NCI-H2081 (cell line): ENCODE results near the gene TSC22D2.
"Not testable (repeated sequence)": the region's sequence is repeated elsewhere in the genome, so short reads cannot be mapped to it uniquely, and the experiment has no call there.

ENCODE experiments used
- DNase-seq, 2 experiments: peaks; one replicate each; lab custom pipeline; 2025; lab: John Stamatoyannopoulos, UW

Gene TSC22D2

DNA sequence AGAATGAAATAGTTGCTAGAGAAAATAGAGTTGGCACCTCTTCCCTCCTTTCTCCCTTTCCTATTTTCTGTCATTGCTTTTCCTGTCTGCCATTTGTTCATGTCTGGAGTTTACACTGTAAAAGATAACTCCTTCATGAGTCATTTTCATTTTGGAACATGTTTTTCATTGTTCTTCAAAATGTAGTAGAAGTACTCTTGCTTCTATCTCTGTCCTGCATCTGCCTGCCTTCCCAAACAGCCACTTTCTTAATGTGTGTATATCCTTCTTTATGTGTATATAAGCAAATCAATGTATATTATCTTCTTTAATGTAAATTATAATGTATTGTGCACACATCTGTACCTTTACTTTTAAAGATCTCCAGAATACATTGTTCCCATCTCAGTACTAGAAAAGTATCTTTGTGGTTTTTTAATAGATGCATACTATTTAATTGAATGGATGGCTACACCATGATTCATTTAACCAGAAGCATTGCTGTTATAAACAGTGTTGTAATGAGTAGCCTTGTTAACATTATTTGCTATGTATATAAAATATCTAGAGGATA, 41.1 kb downstream of the TSC22D2 start:
- DNase-seq, result no peak

DNA sequence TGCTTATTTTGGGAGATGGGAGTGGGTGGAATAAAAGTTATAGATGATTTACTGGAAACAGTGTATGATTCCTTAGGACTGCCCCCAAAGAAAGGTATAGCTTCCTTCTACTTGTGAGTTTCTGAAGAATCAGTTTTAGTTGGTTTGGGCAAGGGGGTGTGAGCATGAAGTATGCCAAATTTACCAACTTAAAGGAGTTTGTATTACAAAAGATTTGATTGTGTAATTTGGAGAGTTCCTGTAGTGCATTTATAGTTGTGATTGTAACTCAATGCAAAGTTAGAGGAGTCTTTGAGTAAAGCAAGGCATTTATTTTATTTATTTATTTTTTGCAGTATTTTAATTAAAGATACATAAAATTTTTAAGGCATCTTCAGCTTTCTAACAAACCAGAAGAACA, 42.8 kb downstream of the TSC22D2 start:
- DNase-seq, result no peak

DNA sequence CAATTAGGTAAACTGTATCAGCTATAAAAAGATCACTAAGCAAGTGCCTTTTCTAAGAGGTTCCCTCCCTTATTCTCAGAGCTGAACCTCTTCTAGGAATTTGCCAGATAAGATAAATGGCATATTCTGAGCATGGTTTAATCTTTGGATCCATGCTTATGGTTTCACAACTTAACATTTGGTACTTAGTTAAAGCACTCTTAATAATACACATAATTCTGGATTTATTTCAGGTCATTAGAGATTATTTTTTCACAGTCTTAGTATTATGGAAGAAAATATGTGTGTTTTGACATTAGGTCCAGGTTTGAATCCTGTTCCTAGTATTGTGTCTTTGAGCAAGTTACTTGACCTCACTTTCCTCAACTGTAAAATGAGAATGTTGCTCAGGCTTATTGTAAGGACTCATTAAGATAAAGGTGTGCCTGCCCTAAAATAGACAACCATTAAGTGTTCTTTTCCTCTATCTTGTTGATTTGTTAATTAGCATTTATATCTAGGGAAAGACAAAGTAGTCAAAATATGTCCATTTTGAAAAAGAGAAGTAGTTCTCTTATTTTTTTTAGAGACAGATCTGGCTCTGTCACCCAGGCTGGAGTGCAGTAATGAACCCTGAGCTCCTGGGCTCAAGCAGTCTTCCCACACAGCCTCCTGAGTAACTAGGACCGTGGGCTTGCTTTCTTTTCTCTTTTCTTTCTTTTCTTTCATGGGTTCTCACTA, 43.4 kb downstream of the TSC22D2 start:
- no peak for DNase-seq

DNA sequence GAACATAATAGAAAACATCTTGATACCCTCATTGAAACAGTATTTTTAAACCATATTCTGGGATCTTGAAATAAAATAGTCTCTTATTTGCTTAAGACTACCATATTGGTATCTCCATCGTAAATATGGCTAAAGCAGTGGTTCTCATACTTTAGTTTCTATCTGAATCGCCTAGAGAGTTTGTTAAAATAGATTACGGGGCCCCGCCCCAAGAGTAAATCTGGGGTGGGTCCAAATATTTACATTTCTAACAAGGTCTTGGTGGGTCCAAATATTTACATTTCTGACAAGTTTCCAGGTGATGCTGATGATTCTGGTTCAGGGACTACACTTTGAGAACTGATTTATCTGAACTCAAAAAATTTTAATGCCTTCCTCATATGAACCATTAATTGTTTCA, 45.3 kb downstream of the TSC22D2 start:
- no peak for DNase-seq

DNA sequence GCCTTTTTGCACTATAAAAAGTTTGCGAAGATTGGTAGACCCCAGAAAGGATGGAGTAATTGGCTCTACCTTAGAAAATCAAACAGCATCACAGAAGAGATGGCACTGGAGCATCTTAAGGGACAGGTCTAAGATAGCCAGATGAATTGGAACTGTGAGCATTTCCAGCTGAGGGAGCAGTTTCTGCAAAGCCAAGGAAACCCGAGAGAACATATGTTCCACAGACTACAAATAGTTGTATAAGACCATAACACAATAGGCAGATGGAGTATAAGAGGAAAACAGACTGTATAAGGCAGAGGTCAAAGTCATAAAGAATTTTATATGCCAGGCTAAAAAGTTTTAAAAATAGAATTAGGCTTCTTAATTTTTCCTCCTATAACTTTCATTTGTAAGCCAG, 46.0 kb downstream of the TSC22D2 start:
- DNase-seq, result no peak

DNA sequence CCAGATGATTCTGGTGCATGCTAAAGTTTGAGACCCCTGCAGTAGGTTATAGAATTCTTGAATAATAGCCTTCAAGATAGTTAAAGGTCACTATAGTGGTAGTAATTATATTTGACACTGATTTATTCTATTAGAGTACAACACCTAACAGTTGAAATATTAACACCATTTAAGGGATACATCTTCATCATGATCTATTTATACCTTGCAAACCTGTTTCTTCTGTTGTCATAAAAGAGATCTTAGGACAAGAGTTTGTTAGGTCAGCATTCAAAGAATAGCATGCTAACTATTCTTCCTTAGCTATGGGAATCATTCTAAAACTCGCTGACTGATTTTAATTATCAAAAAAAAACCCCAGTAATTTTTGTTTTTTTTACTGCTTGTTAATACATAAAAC, 46.5 kb downstream of the TSC22D2 start:
- no peak for DNase-seq

DNA sequence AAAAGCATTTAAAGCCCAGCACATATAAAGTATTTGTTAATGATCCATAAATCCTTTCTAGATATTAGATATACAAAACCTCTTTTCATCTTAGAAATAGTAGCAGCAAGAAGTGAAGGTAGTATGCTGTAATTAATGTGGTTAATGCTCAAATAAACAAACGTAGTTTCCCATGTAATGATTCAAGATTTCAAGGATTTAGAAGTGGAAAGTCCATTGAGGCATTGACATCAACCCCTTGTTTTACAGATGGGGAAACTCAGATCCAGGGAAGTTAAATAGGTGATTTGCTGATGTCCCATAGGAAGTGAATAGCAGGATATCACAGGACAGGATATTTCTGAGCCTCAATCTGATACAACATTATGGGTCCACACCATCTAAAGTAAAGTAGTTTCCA, 47.2 kb downstream of the TSC22D2 start:
- DNase-seq, result no peak

DNA sequence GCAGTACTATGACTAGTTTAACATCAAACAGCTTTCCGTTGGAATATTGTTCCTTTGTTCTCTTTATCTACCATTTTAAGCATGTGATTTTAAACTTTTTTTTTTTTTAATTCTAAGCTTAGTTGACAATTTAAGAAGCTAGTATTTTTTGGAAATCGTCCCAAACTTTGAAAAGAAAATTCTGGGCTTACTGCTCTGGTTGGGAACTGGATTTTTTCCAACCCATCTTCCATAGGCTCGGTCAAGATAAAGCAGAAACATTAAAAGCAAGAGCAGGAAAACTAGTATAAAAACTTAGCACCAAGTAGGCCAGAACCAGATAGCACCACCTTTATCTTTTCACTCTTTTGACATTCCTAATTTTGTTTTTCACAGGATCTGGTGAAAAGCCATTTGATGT, 49.9 kb downstream of the TSC22D2 start:
- no peak for DNase-seq

DNA sequence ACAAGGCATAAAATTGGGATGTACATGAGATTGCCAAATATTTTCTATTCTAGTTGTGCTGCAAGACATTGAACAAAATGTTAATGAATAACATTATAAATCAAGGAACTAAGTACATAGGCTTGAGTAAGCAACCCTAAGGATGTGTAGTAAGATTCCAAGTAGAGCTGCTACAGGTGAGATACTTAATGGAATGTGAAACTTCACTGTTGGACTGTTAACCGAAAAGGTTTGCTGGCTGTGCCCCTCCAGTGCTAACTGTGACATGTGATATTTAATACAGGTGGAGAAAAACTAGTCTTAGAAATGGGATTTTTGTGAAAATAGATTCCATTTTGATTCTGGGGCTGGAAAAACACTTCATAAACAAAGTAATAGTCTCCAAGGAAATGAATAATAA, 52.4 kb downstream of the TSC22D2 start:
- no peak for DNase-seq

DNA sequence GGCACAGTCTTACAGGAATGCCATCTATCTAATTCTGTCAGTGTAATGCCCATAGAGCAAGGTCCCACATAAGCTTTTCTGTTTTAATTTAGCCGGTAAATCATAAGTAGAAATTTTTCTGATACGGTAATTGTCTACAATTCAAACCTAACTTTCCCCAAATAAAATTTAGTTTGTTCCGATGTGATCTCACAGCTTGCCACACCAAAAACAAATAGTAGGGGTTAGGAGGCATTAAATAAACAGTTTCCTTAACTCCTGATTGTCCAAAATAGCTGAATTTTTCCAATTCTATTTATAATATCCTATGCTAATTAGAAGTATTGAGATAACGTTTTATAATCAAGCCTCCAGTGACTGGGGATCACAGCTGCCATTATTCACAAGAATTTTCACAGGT, 53.3 kb downstream of the TSC22D2 start:
- DNase-seq, result no peak

DNA sequence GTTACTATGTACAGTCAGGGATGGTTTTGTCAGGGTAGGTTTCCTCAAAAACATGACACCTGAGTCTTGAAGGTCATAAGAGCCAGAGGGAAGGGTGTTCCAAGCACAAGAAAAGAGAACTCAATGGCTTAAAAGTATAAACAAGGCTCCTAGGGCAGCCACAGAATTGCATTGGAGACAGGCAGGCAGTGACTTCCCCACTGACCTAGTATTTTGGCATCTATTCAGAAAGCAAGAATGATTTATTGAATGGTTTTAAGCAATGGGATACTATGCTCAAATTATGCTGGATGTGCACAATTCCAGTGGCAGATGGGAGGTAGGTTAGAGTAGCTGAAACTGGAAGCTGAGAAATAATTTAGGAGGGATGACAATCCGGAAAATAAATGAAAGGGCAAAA, 54.0 kb downstream of the TSC22D2 start:
- no peak for DNase-seq

DNA sequence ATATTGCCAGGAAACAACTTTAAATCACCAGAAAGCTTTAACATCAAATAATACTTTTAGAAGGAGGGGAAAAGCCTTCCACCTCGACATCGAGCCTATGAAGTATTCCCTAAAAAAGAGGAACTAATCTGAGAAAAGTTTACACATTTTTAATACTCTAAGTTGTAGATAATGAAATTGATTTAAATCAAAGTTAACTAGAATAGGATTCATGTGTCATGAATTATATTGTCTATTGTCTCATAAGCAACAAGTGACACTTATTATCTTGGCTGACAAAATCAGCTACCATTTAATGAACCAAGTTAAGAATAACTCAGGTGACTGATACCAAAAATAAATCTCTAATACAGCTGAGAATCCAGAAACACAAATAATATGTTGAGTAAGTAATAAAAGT, 56.6 kb downstream of the TSC22D2 start:
- no peak for DNase-seq

DNA sequence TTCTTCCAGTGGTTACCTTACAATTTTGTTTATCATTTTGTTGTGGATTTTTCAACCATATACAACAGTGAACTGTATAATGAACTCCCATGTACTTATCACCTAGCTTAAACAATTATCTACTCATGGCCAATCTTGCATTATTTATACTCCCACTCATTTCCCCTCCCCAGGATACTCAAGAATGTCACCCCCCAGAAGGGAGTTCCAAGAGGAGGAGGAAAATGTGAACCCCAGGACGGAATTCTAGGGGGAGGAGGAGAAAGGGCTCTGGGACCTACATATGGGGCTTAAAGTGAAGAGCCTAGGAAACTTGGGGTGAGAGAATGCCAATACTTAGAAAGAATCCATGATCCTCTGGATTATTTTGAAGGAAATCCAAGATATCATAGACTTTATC, 59.3 kb downstream of the TSC22D2 start:
- no peak for DNase-seq

DNA sequence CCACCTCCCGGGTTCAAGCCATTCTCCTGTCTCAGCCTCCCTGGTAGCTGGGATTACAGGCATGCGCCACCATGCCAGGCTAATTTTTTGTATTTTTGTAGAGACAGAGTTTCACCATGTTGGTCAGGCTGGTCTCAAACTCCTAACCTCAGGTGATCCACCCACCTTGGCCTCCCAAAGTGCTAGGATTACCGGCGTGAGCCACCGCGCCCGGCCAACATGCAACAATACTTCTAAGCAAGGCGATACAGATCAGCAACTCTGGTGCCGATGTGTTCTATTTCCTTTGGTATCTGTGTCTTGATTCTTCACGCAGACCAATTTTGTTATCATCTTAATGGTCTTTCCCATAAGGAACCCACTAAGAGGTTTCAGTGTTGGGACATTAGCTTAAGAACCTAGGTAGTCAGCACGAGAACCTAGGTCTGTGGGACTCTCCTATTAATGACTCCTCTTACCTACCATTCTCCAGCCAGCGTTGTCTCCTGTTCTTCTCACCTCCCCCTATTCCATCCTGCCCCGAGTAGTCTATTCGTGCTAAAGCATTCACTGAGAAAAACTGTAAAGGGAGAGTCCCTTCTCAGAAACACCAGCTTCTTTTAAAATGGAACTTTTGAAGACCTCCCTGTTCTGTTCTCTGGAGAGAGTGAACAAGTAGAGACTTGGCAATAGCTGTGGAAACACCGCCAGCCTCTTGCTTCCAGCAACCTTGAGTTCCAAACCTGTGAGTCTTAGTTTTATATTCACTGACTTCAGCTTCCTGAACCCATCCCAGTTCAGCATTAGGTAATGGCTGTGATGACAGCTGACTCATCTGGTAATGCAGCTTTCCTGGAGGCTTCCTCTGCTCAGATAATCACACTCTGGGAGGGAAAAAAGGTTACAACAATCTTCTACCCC, 61.2 kb downstream of the TSC22D2 start:
- DNase-seq, result no peak

DNA sequence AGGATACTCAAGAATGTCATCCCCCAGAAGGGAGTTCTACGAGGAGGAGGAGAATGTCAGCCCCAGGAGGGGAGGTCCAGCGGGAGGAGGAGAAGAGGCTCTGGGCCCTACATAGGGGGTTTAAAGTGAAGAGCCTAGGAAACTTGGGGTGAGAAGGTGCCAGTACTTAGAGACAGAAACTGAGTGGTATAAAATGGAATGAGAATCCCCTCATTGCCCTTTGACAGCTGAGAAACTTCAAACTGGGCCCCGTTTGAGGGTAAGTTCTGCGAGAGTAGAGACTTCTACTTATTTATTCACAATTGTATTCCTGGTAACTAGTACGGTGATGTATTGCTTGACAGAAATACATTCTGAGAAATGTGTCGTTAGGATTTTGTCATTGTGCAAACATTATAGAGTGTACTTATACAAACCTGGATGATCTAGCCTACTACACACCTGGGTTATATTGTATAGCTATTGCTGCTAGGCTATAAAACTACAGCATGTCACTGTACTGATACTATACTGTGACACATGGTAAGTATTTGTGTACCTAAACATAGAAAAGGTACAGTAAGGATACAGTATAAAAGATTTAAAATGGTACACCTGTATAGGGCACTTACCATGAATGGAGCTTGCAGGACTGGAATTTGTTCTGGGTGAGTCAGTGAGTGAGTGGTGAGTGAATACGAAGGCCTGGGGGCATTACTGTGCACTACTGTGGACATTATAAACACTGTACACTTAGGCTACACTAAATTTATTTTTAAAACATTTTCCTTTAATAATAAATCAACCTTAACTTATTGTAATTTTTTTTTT, 62.0 kb downstream of the TSC22D2 start:
- DNase-seq, result no peak

DNA sequence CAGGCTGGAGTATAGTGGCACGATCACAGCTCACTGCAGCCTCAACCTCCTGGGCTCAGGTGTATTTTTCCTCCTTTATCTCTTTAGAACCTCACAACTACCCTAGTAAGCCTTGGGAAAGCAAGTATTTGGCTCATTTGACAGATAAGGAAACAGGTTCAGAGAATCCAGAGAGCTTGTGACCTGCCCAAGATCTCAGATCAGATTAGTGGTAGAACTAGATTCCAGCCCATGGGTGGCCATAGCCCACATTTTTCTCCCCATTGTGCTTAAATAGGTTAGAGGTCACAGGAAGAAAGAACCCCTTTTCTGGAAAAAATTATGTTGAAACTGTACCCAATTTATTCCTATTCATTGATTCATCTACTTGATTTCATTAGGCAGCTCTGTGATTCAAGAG, 64.3 kb downstream of the TSC22D2 start:
- DNase-seq, result no peak

DNA sequence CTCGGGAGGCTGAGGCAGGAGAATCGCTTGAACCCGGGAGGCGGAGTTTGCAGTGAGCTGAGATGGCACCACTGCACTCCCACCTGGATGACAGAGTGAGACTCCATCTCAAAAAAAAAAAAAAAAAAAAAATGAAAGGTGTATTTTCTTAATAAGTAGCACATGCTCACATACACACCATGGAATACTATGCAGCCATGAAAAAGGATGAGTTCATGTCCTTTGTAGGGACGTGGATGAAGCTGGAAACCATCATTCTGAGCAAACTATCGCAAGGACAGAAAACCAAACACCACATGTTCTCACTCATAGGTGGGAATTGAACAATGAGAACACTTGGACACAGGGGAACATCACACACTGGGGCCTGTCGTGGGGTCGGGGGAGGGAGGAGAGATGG, 65.1 kb downstream of the TSC22D2 start:
- DNase-seq, result not testable (repeated sequence)

DNA sequence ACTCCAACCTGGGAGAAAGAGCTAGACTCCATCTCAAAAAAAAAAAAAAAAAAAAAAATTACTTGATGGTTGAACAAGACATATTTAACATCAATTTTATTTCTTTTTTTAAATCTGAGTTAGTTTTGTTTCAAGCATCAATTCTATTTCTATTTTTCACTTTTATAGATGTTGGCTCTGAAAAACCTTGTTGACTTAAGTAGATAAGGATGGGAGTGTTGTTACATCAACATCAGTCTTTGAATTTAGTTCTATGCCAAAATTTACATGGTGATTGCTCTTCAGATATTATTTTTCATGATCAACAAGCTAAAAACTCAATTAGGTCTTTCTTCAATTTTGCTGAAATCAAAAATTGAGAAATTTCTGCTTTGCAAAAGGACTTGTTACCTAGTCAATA, 71.3 kb downstream of the TSC22D2 start:
- DNase-seq, result no peak

DNA sequence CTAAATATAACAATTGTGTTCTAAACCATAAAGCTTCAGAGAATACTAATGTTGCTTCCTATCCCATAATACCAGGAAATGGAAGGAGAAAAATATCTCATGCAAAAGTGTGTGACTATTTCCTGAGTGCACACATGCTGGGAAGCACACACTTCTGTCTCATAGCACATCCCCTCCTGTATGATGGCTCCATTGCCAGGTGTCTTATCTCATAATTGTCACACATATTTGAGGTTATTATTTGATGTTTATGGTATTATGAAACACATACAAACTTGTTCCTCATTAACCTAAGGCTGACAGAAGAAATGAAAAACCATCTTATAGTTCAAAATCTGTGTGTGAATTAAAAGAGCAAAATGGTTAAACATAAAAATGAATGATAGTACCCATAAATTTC, 72.8 kb downstream of the TSC22D2 start:
- peak in 1 of 2 experiments; percentile 15 for DNase-seq

DNA sequence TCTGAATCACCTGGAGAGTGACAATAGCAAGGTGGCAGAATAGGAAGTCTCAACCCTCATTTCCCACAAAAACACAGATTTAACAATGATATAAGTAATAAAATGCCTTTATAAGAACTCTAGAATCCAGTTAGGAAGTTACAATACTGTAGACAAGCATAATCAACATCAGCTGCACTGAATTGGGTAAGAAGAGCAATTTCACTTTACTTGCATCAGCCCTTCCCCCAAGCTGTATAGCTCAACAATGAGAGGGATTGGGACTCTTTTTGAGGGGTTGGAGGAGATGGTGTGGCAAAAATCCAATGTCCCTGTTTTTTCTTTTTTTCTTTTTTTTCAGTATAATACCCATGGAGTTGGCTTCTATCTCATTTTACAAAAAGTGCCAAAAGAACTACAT, 75.1 kb downstream of the TSC22D2 start:
- DNase-seq, result no peak

DNA sequence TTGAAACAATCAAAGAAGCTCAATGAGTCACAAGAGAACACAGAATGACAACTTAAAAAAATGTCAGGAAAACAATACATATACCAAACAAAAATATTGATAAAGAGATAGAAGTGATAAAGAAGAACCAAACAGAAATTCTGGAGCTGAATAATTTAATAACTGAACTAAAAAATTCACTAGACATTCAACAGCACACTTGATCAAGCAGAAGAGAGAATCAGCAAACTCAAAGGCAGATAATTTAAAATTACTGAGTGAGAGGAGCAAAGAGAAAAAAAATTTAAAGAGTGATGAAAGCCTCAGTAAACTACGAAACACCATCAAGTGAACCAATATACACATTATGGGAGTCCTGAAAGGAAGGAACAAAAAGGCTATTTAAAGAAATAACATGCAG, 76.3 kb downstream of the TSC22D2 start:
- no peak for DNase-seq

DNA sequence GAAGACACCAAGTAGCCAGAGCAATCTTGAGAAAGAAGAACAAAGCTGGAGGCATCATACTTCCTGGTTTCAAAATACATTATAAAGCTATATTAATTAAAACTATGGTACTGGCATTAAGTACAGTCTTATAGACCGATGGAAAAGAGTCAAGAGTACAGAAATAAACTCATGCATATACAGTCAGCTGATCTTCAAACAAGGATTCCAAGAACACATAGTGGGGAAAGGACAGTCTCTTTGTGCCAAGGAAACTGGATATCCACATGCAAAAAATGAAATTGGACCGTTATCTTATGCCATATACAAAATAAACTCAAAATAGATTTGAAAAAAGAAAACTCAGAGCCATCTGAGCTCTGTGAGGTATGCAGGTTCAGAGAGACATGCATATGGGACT, 80.8 kb downstream of the TSC22D2 start:
- DNase-seq, result no peak
